A549 (cell line): ENCODE data around the gene TCEA2.

Experiments used
- BHLHE40 ChIP-seq: IDR thresholded peaks from 2 replicates; pipeline ENCODE4 v1.6.1; 2012; ENCODE audit warnings: low read depth, low read length, inconsistent platforms
- CEBPB ChIP-seq, 2 experiments: fragments of >200 bp in 1 of 2; sonication (Bioruptor Twin) in 1 of 2; formaldehyde crosslinking in 1 of 2; IDR thresholded peaks; 2 replicates each; pipeline ENCODE4 v1.6.1; 2012 to 2016
- CTCF ChIP-seq: fragments of >200 bp; sonication (Bioruptor Twin); formaldehyde crosslinking; IDR thresholded peaks from 3 replicates; pipeline ENCODE4 v1.5.1; 2016
- EP300 ChIP-seq, 2 experiments: fragments of >200 bp; sonication (Bioruptor Twin); formaldehyde crosslinking; IDR thresholded peaks; 2 replicates in 1 of 2; 3 replicates in 1 of 2; pipeline ENCODE4 v1.6.1; 2016 to 2017
- PBX3 ChIP-seq: IDR thresholded peaks from 2 replicates; pipeline ENCODE4 v1.6.1; 2012
- POLR2A ChIP-seq: IDR thresholded peaks from 2 replicates; pipeline ENCODE4 v1.6.1; 2012; ENCODE audit warnings: mild to moderate bottlenecking, low read length
- RAD21 ChIP-seq, 2 experiments: fragments of >200 bp in 1 of 2; sonication (Bioruptor Twin) in 1 of 2; formaldehyde crosslinking in 1 of 2; IDR thresholded peaks in 1 of 2; conservative IDR thresholded peaks in 1 of 2; 2 replicates in 1 of 2; 3 replicates in 1 of 2; pipeline ENCODE4 v1.6.1; 2012 to 2018; ENCODE audit warnings: inconsistent platforms in 1 of 2
- RFX5 ChIP-seq: fragments of 450-650 bp; IDR thresholded peaks from 2 replicates; pipeline ENCODE4 v1.7.1; 2014; ENCODE audit warnings: antibody characterized with exemption, mild to moderate bottlenecking, moderate library complexity

DNA sequence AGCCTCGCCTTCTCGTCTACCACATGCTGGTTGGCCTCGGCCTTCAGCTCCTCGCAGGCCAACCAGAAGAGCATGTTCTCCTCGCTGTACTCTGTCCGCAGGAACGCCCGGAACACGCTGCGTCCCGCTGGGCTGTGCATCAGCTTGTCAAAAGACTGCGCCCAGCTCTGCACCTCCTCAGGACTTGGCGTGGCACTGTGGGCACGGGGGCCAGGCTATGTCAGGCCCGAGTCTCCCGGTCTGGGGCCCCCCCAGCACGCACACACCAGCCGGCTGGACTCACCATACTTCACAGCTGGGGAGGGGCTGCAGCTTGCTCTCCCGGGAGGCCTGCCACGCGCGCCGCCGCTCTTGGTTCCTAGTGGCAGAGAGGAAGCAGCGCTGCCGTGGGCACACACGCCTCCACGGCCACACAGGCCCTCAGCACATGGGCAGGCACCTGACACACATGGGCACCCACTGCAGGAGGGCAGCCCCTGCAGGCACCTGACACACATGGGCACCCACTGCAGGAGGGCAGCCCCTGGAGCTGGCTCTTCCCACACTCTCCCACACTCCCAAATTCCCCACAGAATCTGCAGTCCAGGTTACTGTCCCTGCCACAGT is 11.3 kb downstream of the TCEA2 start:
- TF ChIP-seq CTCF (no peak), RAD21 (conservative IDR thresholded peaks at IDR 0.05 in 1 of 2, IDR thresholded peaks at IDR 0.05 in 1 of 2) (no peak), POLR2A (no peak), PBX3 (no peak), RFX5 (no peak), EP300 (IDR thresholded peaks at IDR 0.05) (no peak), BHLHE40 (no peak), CEBPB (IDR thresholded peaks at IDR 0.05) (no peak)
